ENCODE results near the gene ABLIM2. TPM values are rescaled to one million over a fixed set of nuclear protein-coding genes. Genes with fewer than 3 reads are reported as not detected.
A peak's percentile ranks its signal among the peaks of the same experiment; 100 is the strongest.

ABLIM2 gene
- total and polyA plus RNA-seq, 2 of the 8 experiments (the other 6 are each of a cell fraction or from before 2014, with no cell fraction given): 2.8 to 3.0 TPM

GRCh38 chr4:8002525-8003309, 155.9 kb downstream of the ABLIM2 start:
- DNase-seq (ENCODE audit: low read depth in 1 of 2, low spot score in 2 of 2) (no peak), FAIRE-seq (no peak)
- ChIA-PET POLR2A (ENCODE audit: partially characterized antibody) (interaction anchor here (0.6 to 1.0 kb wide), 2 partner anchors 48 to 291 kb away, joined by 3 read pairs; no protein-coding TSS in a partner anchor), CTCF (ENCODE audit: partially characterized antibody) (interaction anchor here (1.0 to 1.9 kb wide), 3 partner anchors 35 to 107 kb away, joined by 3 to 6 read pairs (median 3); no protein-coding TSS in a partner anchor)
- Histone ChIP-seq H3K27ac (ENCODE audit: low read depth, low read length) (no peak overlapping the region), H2BK20ac (ENCODE audit: low read length) (no peak overlapping the region), H2BK5ac (ENCODE audit: low read depth, low read length) (0 out of 2 replicates have a peak overlapping the region, but pooled peaks have one; percentile 66), H2BK12ac (ENCODE audit: low read depth, low read length) (peak overlapping the region; percentile 9; the same call in 1 of the 2 replicates), H3K79me1 (ENCODE audit: low read depth, low read length) (no peaks in the 10 kb centered on the region), H2BK120ac (replicated peaks; ENCODE audit: low read depth, low read length) (no peak overlapping the region), H2AK5ac (ENCODE audit: low read depth, low read length) (no peak overlapping the region), H4K8ac (ENCODE audit: extremely low read depth, insufficient read depth, low read length) (no peak overlapping the region), H3K4me2 (ENCODE audit: insufficient read depth in 1 of 2, low read depth in 2 of 2, low read length in 2 of 2) (no peak overlapping the region), H3K23me2 (ENCODE audit: low read depth, low read length) (no peaks in the 10 kb centered on the region), H3K23ac (ENCODE audit: insufficient read length) (no peak overlapping the region), H3K9me3 (ENCODE audit: insufficient read depth in 2 of 2, low read depth in 1 of 2, low read length in 1 of 2) (no peaks in the 10 kb centered on the region), H4K5ac (ENCODE audit: insufficient read length, low read depth, low read length) (no peak overlapping the region), H3K4ac (replicated peaks; ENCODE audit: insufficient read length, low read depth, low read length) (no peak overlapping the region), H2BK15ac (ENCODE audit: low read length) (no peak overlapping the region), H4K20me1 (replicated peaks in 1 of 2; ENCODE audit: control insufficient read depth in 1 of 2, insufficient read depth in 2 of 2, low read length in 2 of 2) (no peaks in the 10 kb centered on the region), H2AFZ (ENCODE audit: low read length) (no peak overlapping the region), H3K4me1 (replicated peaks in 1 of 4; ENCODE audit: control insufficient read depth in 3 of 4, insufficient read depth in 4 of 4, low read length in 3 of 4) (peaks cover 0 to 4% (median 2%) of the 10 kb centered on the region in 4 experiments; a peak in 3 of 7 replicates), H3K9ac (replicated peaks in 1 of 4; ENCODE audit: extremely low read depth in 1 of 4, low read depth in 3 of 4, low read length in 3 of 4) (no peak overlapping the region), H3K79me2 (ENCODE audit: control insufficient read depth in 1 of 2, insufficient read depth in 2 of 2, low read length in 2 of 2) (no peaks in the 10 kb centered on the region), H3K18ac (ENCODE audit: extremely low read depth, low read length) (no peak overlapping the region), H3K56ac (replicated peaks; ENCODE audit: insufficient read length, low read depth, low read length) (no peak overlapping the region), H3K36me3 (ENCODE audit: control insufficient read depth in 2 of 4, insufficient read depth in 4 of 4, low read length in 3 of 4) (no peaks in the 10 kb centered on the region), H4K91ac (replicated peaks; ENCODE audit: insufficient read length, low read length) (no peak overlapping the region), H3K14ac (ENCODE audit: insufficient read length) (no peak overlapping the region), H3K4me3 (ENCODE audit: extremely low read depth in 1 of 4, insufficient read depth in 2 of 4, low read depth in 3 of 4, low read length in 4 of 4) (no peak overlapping the region), H3K27me3 (replicated peaks in 1 of 4; ENCODE audit: control insufficient read depth in 3 of 4, extremely low read depth in 1 of 4, insufficient read depth in 3 of 4, low read length in 3 of 4) (no peaks in the 10 kb centered on the region)
- WGBS, 2 experiments (ENCODE audit: extremely low coverage in 1 of 2, insufficient coverage in 1 of 2, insufficient read length in 1 of 2, insufficient replicate concordance in 2 of 2, low coverage in 1 of 2, low lambda C conversion rate in 2 of 2, missing lambda C conversion rate in 1 of 2): 90% methylated on average over 22 of the region's 23 CpGs; no CpG with 5 or more reads in 1 of the 2 experiments
- TF ChIP-seq SP4 (IDR thresholded peaks at IDR 0.05; ENCODE audit: low read length) (no peak), KDM5A (IDR thresholded peaks at IDR 0.05; ENCODE audit: low read length) (no peak), GABPA (IDR thresholded peaks at IDR 0.05; ENCODE audit: borderline replicate concordance, insufficient read depth, low read length) (no peak), NRF1 (IDR thresholded peaks at IDR 0.05; ENCODE audit: low read depth, low read length) (no peak), USF2 (IDR thresholded peaks at IDR 0.05; ENCODE audit: low read length) (no peak), JUN (IDR thresholded peaks at IDR 0.05; ENCODE audit: low read depth, low read length) (no peak), ATF2 (IDR thresholded peaks at IDR 0.05; ENCODE audit: low read length) (no peak), KDM4A (IDR thresholded peaks at IDR 0.05; ENCODE audit: low read depth, low read length, severe bottlenecking) (no peak), SAP30 (IDR thresholded peaks at IDR 0.05; ENCODE audit: insufficient read depth, insufficient replicate concordance, low read length) (no peak)

Measured in H1 (cell line).